PC-9 (cell line): Measurements from ENCODE around the gene SYNJ2.

Experiments
- EZH2 ChIP-seq: fragments of 200-600 bp; sonication (generic); IDR thresholded peaks from 2 replicates; pipeline ENCODE4 v1.8.0; 2017; ENCODE audit warnings: antibody characterized with exemption, low read depth
- TF ChIP-seq, protein P1 (sequence below): fragments of 200-600 bp; sonication (generic); conservative IDR thresholded peaks from 2 replicates; pipeline ENCODE4 v1.6.1; 2017; ENCODE audit warnings: mixed run types, antibody characterized with exemption, mild to moderate bottlenecking, moderate library complexity

- TF ChIP-seq, protein P1, sequence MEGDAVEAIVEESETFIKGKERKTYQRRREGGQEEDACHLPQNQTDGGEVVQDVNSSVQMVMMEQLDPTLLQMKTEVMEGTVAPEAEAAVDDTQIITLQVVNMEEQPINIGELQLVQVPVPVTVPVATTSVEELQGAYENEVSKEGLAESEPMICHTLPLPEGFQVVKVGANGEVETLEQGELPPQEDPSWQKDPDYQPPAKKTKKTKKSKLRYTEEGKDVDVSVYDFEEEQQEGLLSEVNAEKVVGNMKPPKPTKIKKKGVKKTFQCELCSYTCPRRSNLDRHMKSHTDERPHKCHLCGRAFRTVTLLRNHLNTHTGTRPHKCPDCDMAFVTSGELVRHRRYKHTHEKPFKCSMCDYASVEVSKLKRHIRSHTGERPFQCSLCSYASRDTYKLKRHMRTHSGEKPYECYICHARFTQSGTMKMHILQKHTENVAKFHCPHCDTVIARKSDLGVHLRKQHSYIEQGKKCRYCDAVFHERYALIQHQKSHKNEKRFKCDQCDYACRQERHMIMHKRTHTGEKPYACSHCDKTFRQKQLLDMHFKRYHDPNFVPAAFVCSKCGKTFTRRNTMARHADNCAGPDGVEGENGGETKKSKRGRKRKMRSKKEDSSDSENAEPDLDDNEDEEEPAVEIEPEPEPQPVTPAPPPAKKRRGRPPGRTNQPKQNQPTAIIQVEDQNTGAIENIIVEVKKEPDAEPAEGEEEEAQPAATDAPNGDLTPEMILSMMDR = no peak
- no peak for TF ChIP-seq EZH2
Observed at GRCh38 chr6:158043008-158043407, 61.3 kb downstream of the SYNJ2 start.
